HG02870 (cell line): ENCODE measurements around the gene NOTCH3.

ENCODE experiments used
- ATAC-seq: cut with Tn5 transposase; IDR thresholded peaks from one replicate; pipeline ENCODE4 v1.9.1; 2021; ENCODE audit warnings: mild to moderate bottlenecking, moderate library complexity; ENCODE audit not compliant: unreplicated experiment

The NOTCH3 gene

DNA sequence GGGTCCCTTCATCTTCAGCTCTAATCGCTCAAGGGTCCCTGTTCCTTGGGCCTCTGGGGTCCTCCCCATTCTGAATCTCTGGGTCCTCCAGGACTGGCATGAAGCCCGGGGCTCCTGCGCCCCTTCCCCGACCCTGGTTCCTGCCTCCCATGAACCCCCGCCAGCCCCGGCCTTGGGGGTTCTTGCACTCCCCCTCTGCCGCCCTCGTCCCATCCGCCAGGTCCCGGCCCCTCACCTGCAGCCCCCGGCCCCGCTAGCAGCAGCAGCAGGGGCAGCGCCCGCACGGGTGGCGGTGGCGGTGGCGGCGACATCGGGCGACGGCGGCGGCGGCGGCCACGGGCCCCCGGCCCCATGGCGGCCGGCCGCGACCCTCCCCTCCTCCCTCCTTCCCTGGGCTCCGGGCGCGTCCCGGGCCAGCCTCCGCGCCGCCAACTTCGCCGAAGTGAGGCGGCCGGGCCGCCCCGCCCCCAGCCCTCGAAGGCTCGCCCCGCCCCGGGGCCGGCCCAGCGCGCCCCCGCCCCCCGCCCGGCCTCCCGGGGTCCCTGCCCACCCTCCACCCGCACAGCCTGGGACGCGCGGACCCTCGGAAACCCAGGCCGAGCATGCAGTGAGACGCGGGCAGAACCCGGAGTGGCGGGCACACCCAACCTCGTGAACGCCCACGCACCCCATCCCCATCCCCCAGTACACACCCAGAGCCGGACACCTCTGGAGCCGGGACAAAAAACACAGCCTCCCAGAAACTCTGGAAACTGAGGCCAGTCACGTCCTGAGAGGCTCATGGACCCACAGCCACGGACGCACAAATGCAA, at the start of gene NOTCH3:
Gene NOTCH3, minus strand, starts transcription at position 443 of the 812 bp plus-strand sequence. Its CDS starts 90 bp downstream, at position 353.
- no peak for ATAC-seq

GRCh38 chr19:15250640-15250993, 49.8 kb upstream of the NOTCH3 start:
- ATAC-seq = no peak

GRCh38 chr19:15249972-15250639, 49.3 kb upstream of the NOTCH3 start:
- ATAC-seq = no peak

DNA sequence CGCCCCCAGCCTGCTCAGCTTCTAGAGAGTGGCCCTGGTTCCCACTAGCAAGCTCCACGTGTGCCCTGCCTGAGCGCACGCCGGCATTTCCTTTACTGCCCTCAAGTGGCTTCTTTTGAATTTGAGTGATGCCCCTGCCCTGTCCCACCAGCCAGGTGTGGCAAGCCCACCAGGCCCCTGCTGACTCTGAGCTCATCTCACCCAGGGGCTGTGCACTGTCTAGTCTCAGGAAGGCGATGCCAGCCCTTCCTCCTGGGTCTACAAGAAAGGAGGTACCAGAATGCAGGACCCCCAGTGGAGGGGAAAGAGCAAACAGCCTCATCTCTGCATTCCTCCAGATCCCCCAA, 48.7 kb upstream of the NOTCH3 start:
- ATAC-seq = no peak

- ATAC-seq = no peak
These were observed 48.1 kb upstream of the NOTCH3 start for GRCh38 chr19:15248648-15249527.

GRCh38 chr19:15248106-15248505, 47.3 kb upstream of the NOTCH3 start:
- ATAC-seq = no peak

- no peak for ATAC-seq
These were observed 46.6 kb upstream of the NOTCH3 start for GRCh38 chr19:15247107-15248014.

DNA sequence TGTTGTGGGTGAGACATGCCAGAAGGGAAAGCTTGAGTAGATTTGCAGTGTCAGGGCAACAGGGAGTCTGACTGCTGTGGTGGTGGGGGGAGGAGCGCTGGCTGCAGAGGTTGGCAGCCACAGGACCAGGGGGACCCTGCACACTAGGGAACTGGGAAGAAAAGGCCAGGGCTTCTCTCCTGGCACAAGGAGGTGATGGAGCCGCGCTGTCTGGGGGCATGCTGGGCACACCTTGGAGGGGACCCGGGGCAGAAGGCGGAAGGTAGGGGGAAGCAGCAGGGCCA, 45.3 kb upstream of the NOTCH3 start:
- no peak for ATAC-seq

GRCh38 chr19:15245370-15246197, 44.8 kb upstream of the NOTCH3 start:
- ATAC-seq = no peak

GRCh38 chr19:15244808-15245207, 44.0 kb upstream of the NOTCH3 start:
- ATAC-seq = no peak

DNA sequence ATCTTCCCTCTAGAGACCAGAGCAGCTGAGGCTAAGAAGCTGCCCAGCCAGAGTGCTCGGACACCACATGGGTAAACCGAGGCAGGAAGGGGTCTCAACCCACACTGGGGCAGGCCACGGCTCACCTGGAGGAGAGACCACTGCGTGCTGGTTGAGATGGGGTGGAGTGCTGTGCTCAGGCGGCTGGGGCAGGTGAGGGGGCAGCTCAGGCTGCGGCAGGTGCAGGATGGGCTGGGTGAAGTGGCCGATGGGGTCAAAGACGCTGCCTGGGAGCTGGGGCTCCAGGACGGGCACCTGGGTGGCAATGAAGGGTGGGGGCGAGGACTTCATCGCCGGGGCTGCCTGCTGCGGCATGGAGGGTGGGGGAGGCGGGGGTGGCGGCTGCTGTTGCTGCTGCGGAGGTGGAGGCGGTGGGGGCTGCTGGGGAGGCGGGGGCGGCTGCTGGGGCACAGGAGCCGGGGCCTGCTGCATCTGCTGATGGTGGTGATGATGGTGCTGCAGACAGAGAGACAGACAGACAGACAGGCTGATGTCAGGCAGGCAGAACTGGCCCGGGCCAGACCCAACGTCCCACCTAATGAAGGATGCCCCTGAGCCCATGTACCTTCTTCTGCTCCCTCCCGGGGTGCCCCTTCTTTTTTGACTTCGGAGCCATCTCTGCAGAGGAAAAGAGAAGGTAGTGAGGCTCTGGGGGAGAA, 43.5 kb upstream of the NOTCH3 start:
- no peak for ATAC-seq

DNA sequence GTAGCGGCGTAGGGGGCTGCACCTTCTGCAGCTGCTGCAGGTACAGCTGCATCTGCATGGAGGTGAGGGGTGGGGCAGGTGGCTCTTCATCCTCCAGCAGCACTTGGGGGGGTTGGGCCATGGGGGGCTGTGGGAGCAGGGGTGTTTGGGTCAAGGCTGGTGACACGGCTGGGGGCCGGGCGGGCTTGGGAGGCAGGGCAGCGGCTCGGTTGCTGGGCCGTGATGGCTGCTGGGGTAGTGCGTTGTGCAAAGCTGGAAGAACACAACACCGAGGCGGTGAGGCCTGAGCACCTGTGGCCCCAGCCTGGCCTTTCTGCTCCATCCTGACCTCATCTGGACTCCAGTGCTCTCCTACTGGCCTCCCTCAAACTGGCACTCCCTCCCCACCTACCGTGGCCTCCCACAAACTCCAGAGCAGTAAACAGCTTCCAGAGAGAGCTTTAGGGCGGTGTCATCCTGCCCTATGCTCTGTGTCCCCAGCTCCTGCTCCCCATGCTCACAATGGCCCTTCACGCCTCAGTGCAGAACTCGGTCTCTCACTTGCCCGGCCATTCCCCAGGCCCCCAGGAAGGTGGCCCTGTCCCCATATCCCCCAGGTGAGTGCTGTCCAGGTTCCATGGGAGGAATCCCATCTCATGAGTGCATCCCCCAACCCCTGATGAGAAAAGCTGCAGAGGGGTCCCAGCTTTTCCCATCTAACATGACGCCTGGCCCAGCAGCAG, 42.6 kb upstream of the NOTCH3 start:
- no peak for ATAC-seq

GRCh38 chr19:15241259-15241910, 40.6 kb upstream of the NOTCH3 start:
- ATAC-seq = no peak

GRCh38 chr19:15240515-15240914, 39.7 kb upstream of the NOTCH3 start:
- ATAC-seq = no peak

- ATAC-seq = no peak
These were observed 38.6 kb upstream of the NOTCH3 start for GRCh38 chr19:15239337-15239949.

- no peak for ATAC-seq
These were observed 37.9 kb upstream of the NOTCH3 start for GRCh38 chr19:15238639-15239155.
